ACC112 (cell line): ENCODE results near the gene USP48.

Source experiments
- H2AFZ ChIP-seq: fragments of 200-600 bp; sonication (generic); one replicate; pipeline ENCODE4 v1.6.0; 2017; ENCODE audit warnings: antibody characterized with exemption, low read length; ENCODE audit not compliant: unreplicated experiment
- H3K27ac ChIP-seq: fragments of 200-600 bp; sonication (generic); 2 replicates; pipeline ENCODE4 v1.5.1; 2014; ENCODE audit warnings: low read depth, mild to moderate bottlenecking, antibody characterized with exemption, low read length, moderate library complexity
- H3K27me3 ChIP-seq: fragments of 200-600 bp; sonication (generic); 2 replicates; pipeline ENCODE4 v1.6.1; 2014; ENCODE audit warnings: mild to moderate bottlenecking, antibody characterized with exemption, low read length, moderate library complexity, mixed read lengths; ENCODE audit not compliant: insufficient read depth
- H3K36me3 ChIP-seq: fragments of 200-600 bp; sonication (generic); 2 replicates; pipeline ENCODE4 v1.6.1; 2016; ENCODE audit warnings: mild to moderate bottlenecking, antibody characterized with exemption, low read length, moderate library complexity, mixed read lengths; ENCODE audit not compliant: insufficient read depth
- H3K4me1 ChIP-seq: fragments of 200-600 bp; sonication (generic); one replicate; pipeline ENCODE4 v1.6.1; 2016; ENCODE audit warnings: low read length, mixed read lengths; ENCODE audit not compliant: insufficient read depth, unreplicated experiment, control insufficient read depth
- H3K4me3 ChIP-seq: fragments of 200-600 bp; sonication (generic); 2 replicates; pipeline ENCODE4 v1.5.1; 2014; ENCODE audit warnings: mild to moderate bottlenecking, low read depth, low read length
- H3K79me2 ChIP-seq: fragments of 200-600 bp; sonication (generic); one replicate; pipeline ENCODE4 v1.6.0; 2016; ENCODE audit warnings: low read length; ENCODE audit not compliant: control insufficient read depth, unreplicated experiment, insufficient read depth

USP48 gene

DNA sequence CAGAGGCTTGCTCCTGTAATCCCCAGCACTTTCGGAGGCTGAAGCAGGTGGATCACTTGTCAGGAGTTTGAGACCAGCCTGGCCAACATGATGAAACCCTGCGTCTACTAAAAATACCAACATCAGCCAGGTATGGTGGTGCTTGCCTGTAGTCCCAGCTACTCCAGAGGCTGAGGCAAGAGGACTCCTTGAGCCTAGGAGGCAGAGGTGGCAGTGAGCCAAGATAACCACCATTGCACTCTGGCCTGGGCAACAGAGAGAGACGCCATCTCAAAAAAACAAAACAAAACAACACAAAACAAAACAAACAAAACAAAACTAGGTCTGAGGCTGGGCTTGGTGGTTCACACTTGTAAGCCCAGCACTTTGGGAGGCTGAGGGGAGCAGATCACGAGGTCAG, 75.1 kb downstream of the USP48 start:
- no peaks in the 10 kb centered on the region for H3K27me3 ChIP-seq
- H3K4me1 ChIP-seq = peaks cover 17% of the 10 kb centered on the region
- H2AFZ ChIP-seq = no peak overlapping the region
- H3K36me3 ChIP-seq = peaks cover 11% of the 10 kb centered on the region
- no peak overlapping the region for H3K27ac ChIP-seq
- H3K79me2 ChIP-seq = no peaks in the 10 kb centered on the region
- H3K4me3 ChIP-seq = no peak overlapping the region

- peaks cover 17% of the 10 kb centered on the region for H3K4me1 ChIP-seq
- H2AFZ ChIP-seq = no peak overlapping the region
- H3K4me3 ChIP-seq = no peak overlapping the region
- H3K79me2 ChIP-seq = no peaks in the 10 kb centered on the region
- H3K27ac ChIP-seq = no peak overlapping the region
- H3K27me3 ChIP-seq = no peaks in the 10 kb centered on the region
- H3K36me3 ChIP-seq = peaks cover 16% of the 10 kb centered on the region
These were observed 75.7 kb downstream of the USP48 start for GRCh38 chr1:21707086-21707840.

DNA sequence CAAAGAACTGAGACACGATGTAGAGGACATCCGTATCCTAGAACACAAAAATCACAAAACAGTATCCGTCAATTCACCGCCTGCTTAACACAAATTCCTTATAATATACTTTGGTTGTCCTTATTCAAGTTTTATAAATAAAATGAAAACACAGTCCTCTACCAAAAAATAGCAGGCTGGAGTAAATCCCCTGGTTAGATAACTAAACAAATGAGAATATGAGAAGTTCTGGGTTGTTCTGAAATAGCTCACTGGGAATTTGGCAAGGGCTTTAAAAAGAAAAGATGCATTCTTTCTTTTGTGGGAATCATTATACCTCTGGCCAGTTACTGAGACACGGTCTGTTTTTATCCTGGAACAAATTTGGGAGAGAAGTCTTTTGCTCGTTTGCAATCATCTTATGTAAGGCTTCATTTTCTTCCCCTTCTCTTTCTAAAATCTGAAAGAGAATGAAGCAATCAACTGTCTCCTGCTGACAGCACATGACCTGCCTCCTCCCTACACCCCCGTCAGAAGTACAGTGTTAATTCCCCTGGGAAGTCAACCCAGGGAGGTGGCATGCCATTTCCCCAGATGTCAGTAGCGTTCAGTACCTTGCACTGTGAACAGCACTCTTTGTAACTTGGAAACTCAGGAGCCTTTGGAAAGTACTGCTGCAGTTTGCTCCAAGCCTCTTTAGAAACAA, 76.7 kb downstream of the USP48 start:
- Histone ChIP-seq H3K4me3 (no peak overlapping the region), H3K79me2 (no peaks in the 10 kb centered on the region), H3K4me1 (peaks cover 17% of the 10 kb centered on the region), H3K27ac (no peak overlapping the region), H3K27me3 (no peaks in the 10 kb centered on the region), H2AFZ (no peak overlapping the region), H3K36me3 (peaks cover 23% of the 10 kb centered on the region)

- Histone ChIP-seq H3K27ac (no peak overlapping the region), H3K4me3 (no peak overlapping the region), H2AFZ (no peak overlapping the region), H3K36me3 (peaks cover 25% of the 10 kb centered on the region), H3K4me1 (peaks cover 17% of the 10 kb centered on the region), H3K27me3 (no peaks in the 10 kb centered on the region), H3K79me2 (no peaks in the 10 kb centered on the region)
These were observed 77.5 kb downstream of the USP48 start for GRCh38 chr1:21705303-21705980.

DNA sequence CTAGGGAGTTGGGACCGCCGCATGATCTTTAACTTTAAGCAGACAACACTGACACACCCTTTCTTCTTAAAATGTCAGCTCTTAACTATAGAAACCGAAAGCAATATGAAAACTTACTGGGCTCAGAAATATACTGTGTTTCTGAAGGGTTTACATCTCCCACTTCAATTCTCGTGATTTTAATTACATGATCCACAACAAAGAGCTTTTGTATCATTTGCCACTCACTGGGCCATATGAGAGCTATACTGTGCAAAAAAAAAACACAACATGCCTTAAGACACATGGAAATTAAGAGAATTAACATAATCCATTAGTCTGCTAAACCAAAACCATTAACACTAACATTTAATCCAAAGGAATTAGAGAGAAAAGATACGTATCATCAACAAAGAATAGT, 78.8 kb downstream of the USP48 start:
- peaks cover 29% of the 10 kb centered on the region for H3K36me3 ChIP-seq
- H2AFZ ChIP-seq = no peak overlapping the region
- H3K27me3 ChIP-seq = no peaks in the 10 kb centered on the region
- peaks cover 17% of the 10 kb centered on the region for H3K4me1 ChIP-seq
- H3K27ac ChIP-seq = peak overlapping the region; percentile 60
- H3K79me2 ChIP-seq = no peaks in the 10 kb centered on the region
- H3K4me3 ChIP-seq = no peak overlapping the region

GRCh38 chr1:21703318-21703963, 79.5 kb downstream of the USP48 start:
- Histone ChIP-seq H3K4me1 (peaks cover 17% of the 10 kb centered on the region), H2AFZ (no peak overlapping the region), H3K79me2 (no peaks in the 10 kb centered on the region), H3K27me3 (no peaks in the 10 kb centered on the region), H3K36me3 (peaks cover 29% of the 10 kb centered on the region), H3K27ac (peak overlapping the region; percentile 60), H3K4me3 (no peak overlapping the region)

DNA sequence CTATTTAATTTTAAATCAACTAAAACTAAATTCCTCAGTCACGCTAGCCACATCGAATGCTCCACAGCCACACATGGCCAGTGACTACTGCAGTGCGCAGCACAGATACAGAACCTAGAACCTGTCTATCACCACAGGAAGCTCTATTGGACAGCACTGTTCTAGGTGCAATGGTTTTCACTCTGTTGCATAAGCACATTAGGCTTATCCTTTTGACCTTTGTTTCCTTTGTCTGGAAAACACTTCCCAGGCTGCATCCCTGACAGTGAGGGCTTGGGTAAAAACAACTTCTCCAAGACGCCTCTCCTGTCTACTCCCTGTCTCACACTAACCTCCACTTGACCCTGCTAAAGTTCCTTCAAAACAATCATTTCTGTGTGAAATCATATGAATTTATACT, 80.2 kb downstream of the USP48 start:
- no peak overlapping the region for H2AFZ ChIP-seq
- H3K27me3 ChIP-seq = no peaks in the 10 kb centered on the region
- peak overlapping the region; percentile 60; the same call in 1 of the 2 replicates for H3K27ac ChIP-seq
- no peaks in the 10 kb centered on the region for H3K79me2 ChIP-seq
- no peak overlapping the region for H3K4me3 ChIP-seq
- peaks cover 29% of the 10 kb centered on the region for H3K36me3 ChIP-seq
- peaks cover 17% of the 10 kb centered on the region for H3K4me1 ChIP-seq

DNA sequence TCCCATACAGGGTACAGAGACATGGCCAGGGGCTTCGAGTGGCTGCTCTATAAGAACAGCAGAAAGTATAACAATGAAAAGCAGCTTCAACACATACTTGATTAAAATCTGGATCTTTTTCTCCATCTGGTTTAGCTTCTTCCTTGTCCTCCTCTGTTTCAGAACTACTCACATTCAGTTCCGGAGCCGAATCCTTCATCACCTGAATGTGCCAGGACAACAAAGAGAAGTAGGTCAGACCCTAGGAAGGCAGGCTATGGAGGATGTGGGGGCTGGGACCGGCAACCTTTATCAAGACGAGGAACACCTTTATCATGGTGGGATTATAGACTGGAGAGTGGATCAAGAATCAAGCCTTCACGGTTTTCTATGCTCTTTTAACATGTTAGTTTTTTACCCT, 81.5 kb downstream of the USP48 start:
- Histone ChIP-seq H3K36me3 (peaks cover 29% of the 10 kb centered on the region), H3K27ac (no peak overlapping the region), H3K27me3 (no peaks in the 10 kb centered on the region), H3K79me2 (no peaks in the 10 kb centered on the region), H2AFZ (no peak overlapping the region), H3K4me3 (no peak overlapping the region), H3K4me1 (peaks cover 11% of the 10 kb centered on the region)

- no peak overlapping the region for H3K4me3 ChIP-seq
- peaks cover 11% of the 10 kb centered on the region for H3K4me1 ChIP-seq
- no peak overlapping the region for H2AFZ ChIP-seq
- H3K27me3 ChIP-seq = no peaks in the 10 kb centered on the region
- no peak overlapping the region for H3K27ac ChIP-seq
- peaks cover 30% of the 10 kb centered on the region for H3K36me3 ChIP-seq
- H3K79me2 ChIP-seq = no peaks in the 10 kb centered on the region
These were observed 82.9 kb downstream of the USP48 start for GRCh38 chr1:21700094-21700493.

DNA sequence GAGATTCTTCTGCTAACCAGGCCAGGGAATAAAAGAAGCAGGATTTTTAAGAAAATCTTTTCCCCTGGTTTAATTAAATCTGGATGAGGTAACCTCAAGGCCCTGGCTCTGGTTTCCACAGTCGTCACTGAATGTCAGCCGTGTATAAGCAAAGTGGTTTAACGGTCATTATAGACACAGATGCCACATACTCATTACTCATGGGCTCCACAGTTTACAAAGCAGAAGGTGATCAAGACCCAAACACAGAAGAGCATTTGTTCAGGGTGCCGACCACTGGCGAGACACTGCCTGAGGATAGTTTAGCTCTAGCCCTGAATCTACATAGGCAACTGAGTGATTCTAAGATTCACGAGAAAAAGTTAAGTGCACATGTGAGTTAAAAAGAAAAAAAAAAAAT, 86.0 kb downstream of the USP48 start:
- Histone ChIP-seq H2AFZ (no peak overlapping the region), H3K79me2 (no peaks in the 10 kb centered on the region), H3K27ac (no peak overlapping the region), H3K27me3 (no peaks in the 10 kb centered on the region), H3K4me1 (no peaks in the 10 kb centered on the region), H3K36me3 (peaks cover 24% of the 10 kb centered on the region), H3K4me3 (no peak overlapping the region)
